Adrenal gland (tissue), 5 donors: ENCODE data around the gene WDR1.

Experiments used
- POLR2A ChIP-seq, 2 donors: fragments of 450-650 bp; IDR thresholded peaks; one replicate each; pipeline ENCODE4 v1.6.1; 2017; ENCODE audit warnings: antibody characterized with exemption in 2 of 2, mild to moderate bottlenecking in 2 of 2, moderate library complexity in 1 of 2
- TF ChIP-seq, protein P1 (sequence below), 6 experiments: fragments of 450-650 bp in 4 of 6; fragments of 200-600 bp in 2 of 6; sonication (generic) in 1 of 6; IDR thresholded peaks; 1 replicate in 5 of 6; 2 replicates in 1 of 6; pipeline versions ENCODE4 v1.5.1 to v1.8.0; 2016 to 2021; ENCODE audit warnings: antibody characterized with exemption in 6 of 6, mild to moderate bottlenecking in 2 of 6, moderate library complexity in 1 of 6
- donor health status: DM: no; HTN: no; CAD: no.

- TF ChIP-seq, protein P1, sequence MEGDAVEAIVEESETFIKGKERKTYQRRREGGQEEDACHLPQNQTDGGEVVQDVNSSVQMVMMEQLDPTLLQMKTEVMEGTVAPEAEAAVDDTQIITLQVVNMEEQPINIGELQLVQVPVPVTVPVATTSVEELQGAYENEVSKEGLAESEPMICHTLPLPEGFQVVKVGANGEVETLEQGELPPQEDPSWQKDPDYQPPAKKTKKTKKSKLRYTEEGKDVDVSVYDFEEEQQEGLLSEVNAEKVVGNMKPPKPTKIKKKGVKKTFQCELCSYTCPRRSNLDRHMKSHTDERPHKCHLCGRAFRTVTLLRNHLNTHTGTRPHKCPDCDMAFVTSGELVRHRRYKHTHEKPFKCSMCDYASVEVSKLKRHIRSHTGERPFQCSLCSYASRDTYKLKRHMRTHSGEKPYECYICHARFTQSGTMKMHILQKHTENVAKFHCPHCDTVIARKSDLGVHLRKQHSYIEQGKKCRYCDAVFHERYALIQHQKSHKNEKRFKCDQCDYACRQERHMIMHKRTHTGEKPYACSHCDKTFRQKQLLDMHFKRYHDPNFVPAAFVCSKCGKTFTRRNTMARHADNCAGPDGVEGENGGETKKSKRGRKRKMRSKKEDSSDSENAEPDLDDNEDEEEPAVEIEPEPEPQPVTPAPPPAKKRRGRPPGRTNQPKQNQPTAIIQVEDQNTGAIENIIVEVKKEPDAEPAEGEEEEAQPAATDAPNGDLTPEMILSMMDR (IDR thresholded peaks at IDR 0.05): no peak
- TF ChIP-seq POLR2A (IDR thresholded peaks at IDR 0.05): no peak
These were observed 9.2 kb downstream of the WDR1 start for GRCh38 chr4:10107111-10108091.
